Upper lobe of left lung (tissue), 4 donors: ENCODE results near the gene TBXA2R.

ENCODE experiments used
- CTCF ChIP-seq, 6 experiments: fragments of 450-650 bp in 4 of 6; fragments of 200-600 bp in 2 of 6; sonication (generic) in 2 of 6; IDR thresholded peaks; one replicate each; pipeline ENCODE4 v1.5.1; 2016 to 2019; ENCODE audit warnings: antibody characterized with exemption in 6 of 6
- EP300 ChIP-seq, 4 donors: sonication (generic); formaldehyde crosslinking; IDR thresholded peaks; one replicate each; pipeline ENCODE4 v1.5.1; 2017; ENCODE audit warnings: antibody characterized with exemption in 4 of 4, control low read depth in 2 of 4

GRCh38 chr19:3620145-3620816 is 13.6 kb upstream of the TBXA2R start:
- TF ChIP-seq EP300 (IDR thresholded peaks at IDR 0.05), result no peak
- TF ChIP-seq CTCF (IDR thresholded peaks at IDR 0.05), result no peak
